Suprapubic skin (tissue), 4 donors: ENCODE data around the gene VAMP4. TPM values are rescaled to one million over a fixed set of nuclear protein-coding genes. Genes with fewer than 3 reads are reported as not detected.

ENCODE experiments used
- DNase-seq, 2 donors: peaks; one replicate each; pipeline ENCODE4 v3.0.0-alpha.2; 2019; ENCODE audit warnings: low spot score in 2 of 2
- H3K27ac ChIP-seq: fragments of 200-600 bp; sonication (generic); one replicate; pipeline ENCODE4 v1.5.1; 2019
- H3K27me3 ChIP-seq: fragments of 200-600 bp; sonication (generic); one replicate; pipeline ENCODE4 v1.5.1; 2019
- H3K36me3 ChIP-seq: fragments of 200-600 bp; sonication (generic); one replicate; pipeline ENCODE4 v1.5.1; 2019
- H3K4me1 ChIP-seq: fragments of 200-600 bp; sonication (generic); one replicate; pipeline ENCODE4 v1.5.1; 2019
- H3K4me3 ChIP-seq: fragments of 200-600 bp; sonication (generic); one replicate; pipeline ENCODE4 v1.5.1; 2019; ENCODE audit warnings: mild to moderate bottlenecking
- H3K9me3 ChIP-seq: fragments of 200-600 bp; sonication (generic); one replicate; pipeline ENCODE4 v1.5.1; 2019
- CTCF ChIP-seq, 2 donors: fragments of 200-600 bp in 1 of 2; fragments of 450-650 bp in 1 of 2; sonication (generic) in 1 of 2; IDR thresholded peaks; one replicate each; pipeline ENCODE4 v1.5.1; 2016 to 2019; ENCODE audit warnings: antibody characterized with exemption in 2 of 2, mild to moderate bottlenecking in 1 of 2, moderate library complexity in 1 of 2
- EP300 ChIP-seq: sonication (generic); formaldehyde crosslinking; IDR thresholded peaks from one replicate; pipeline ENCODE4 v1.6.1; 2017; ENCODE audit warnings: antibody characterized with exemption
- POLR2A ChIP-seq, 2 donors: fragments of 450-650 bp; IDR thresholded peaks; one replicate each; pipeline ENCODE4 v1.6.1; 2017; ENCODE audit warnings: antibody characterized with exemption in 2 of 2, mild to moderate bottlenecking in 2 of 2, moderate library complexity in 2 of 2
- POLR2AphosphoS5 ChIP-seq, 3 donors: sonication (generic); formaldehyde crosslinking; IDR thresholded peaks; one replicate each; pipeline ENCODE4 v1.6.1; 2017; ENCODE audit warnings: antibody characterized with exemption in 3 of 3
- WGBS: methylation state at CpG from one replicate; pipeline ENCODE4 v1.1.5; 2018; 5-methylcytosine and 5-hydroxymethylcytosine counted together
- total RNA-seq, 4 donors: library from RNA; depleted of rRNA; stranded (reverse); fragments of >200 nt; gene quantifications; one replicate each; pipeline ENCODE4 v1.1.0, GENCODE V29; 2016

Gene VAMP4
- total RNA-seq, 4 donors from 2014 or later, result 9.3 to 23.3 (median 10.7) TPM

DNA sequence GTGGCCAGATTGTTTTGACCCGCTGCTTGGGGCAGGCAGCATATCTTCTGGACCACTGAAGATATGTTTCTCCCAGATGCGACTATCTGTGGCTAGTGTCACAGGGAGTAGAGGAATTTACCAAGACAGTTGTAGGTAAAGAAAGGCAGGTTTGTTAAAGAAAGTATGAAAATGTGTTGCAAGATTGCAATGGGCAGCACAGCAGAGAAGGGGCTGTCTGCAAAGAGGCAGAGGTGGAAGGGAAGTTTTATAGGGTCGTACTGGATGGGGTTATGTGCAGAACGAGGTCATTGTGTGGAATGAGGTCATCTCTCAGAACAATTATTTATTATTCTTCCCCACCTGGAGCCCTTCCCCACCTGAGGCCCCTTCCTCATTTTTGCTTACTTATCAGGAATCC is 15.0 kb upstream of the VAMP4 start:
- no peaks in the 10 kb centered on the region for H3K27me3 ChIP-seq
- 90% methylated on average over 4 of the region's 4 CpGs for WGBS
- H3K4me1 ChIP-seq, result peaks cover 11% of the 10 kb centered on the region
- no peak for TF ChIP-seq CTCF (IDR thresholded peaks at IDR 0.05)
- no peak for TF ChIP-seq POLR2AphosphoS5 (IDR thresholded peaks at IDR 0.05)
- TF ChIP-seq EP300, result no peak
- no peak for TF ChIP-seq POLR2A (IDR thresholded peaks at IDR 0.05)
- H3K36me3 ChIP-seq, result no peaks in the 10 kb centered on the region
- H3K4me3 ChIP-seq, result no peak overlapping the region
- no peaks in the 10 kb centered on the region for H3K9me3 ChIP-seq
- H3K27ac ChIP-seq, result no peak overlapping the region
- DNase-seq, result no peak

DNA sequence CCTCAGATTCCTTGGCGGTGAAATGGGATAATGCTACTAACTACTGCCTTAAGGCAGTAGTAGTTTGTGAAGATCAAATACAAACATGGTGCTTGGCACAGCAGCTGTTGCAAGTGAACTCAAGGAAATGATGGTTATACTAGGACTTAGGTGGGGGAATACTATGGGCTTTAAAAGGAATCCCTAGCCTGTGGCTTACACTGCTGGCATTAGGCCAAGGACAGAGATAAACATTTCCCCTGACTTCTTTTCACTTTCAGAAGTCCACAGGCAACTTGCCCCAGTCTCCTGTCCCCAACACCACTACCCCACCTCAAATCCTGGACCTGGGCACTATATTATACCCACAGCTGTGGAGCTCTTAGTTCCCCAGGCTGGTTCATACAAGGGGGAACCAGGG is 13.1 kb upstream of the VAMP4 start:
- peaks cover 11% of the 10 kb centered on the region for H3K4me1 ChIP-seq
- 89% methylated on average over 1 of the region's 1 CpG for WGBS
- H3K4me3 ChIP-seq, result no peak overlapping the region
- H3K27me3 ChIP-seq, result no peaks in the 10 kb centered on the region
- H3K9me3 ChIP-seq, result no peaks in the 10 kb centered on the region
- TF ChIP-seq POLR2A (IDR thresholded peaks at IDR 0.05), result no peak
- no peak for TF ChIP-seq POLR2AphosphoS5 (IDR thresholded peaks at IDR 0.05)
- TF ChIP-seq EP300, result no peak
- no peak for TF ChIP-seq CTCF (IDR thresholded peaks at IDR 0.05)
- DNase-seq, result no peak
- peak overlapping the region; percentile 29 for H3K27ac ChIP-seq
- no peaks in the 10 kb centered on the region for H3K36me3 ChIP-seq

GRCh38 chr1:171754353-171754705 is 12.5 kb upstream of the VAMP4 start:
- WGBS, result 28% methylated on average over 4 of the region's 4 CpGs
- Histone ChIP-seq H3K27ac (peak overlapping the region; percentile 29), H3K9me3 (no peaks in the 10 kb centered on the region), H3K27me3 (no peaks in the 10 kb centered on the region), H3K4me3 (no peak overlapping the region), H3K36me3 (no peaks in the 10 kb centered on the region), H3K4me1 (peaks cover 11% of the 10 kb centered on the region)
- DNase-seq, result no peak
- no peak for TF ChIP-seq EP300

DNA sequence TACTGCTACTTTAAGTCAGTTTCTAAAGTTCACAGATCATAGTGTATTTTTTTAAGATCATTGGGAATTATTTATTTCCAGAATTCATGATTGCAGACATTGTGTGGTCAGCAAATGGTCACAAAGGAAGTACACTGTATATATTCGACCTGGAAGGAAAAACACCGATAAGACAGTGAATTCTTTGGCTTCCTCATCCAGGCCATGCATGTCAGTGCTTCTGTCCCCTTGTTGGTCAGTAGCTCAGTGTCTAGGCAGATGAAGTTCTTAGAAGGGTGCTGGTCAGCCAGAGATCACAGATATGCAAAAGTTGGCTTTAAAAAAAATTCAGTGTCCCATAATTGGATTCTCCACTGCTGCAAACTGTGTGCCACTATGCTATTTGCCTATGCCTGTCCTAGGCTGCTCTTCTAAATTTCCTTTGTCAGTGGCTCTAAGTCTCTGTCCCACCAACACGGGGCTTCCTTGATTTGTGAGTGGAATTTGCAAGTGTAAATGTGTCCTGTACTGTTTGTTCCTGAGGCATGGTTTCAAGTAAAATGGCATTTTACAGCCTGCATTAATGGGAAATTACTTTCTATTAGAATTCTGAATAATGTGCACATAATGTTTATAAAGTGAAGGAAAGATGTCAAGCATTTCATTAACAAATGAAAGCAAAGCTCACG is 12.0 kb upstream of the VAMP4 start:
- no peaks in the 10 kb centered on the region for H3K36me3 ChIP-seq
- WGBS, result 44% methylated on average over 4 of the region's 4 CpGs
- no peak for DNase-seq

DNA sequence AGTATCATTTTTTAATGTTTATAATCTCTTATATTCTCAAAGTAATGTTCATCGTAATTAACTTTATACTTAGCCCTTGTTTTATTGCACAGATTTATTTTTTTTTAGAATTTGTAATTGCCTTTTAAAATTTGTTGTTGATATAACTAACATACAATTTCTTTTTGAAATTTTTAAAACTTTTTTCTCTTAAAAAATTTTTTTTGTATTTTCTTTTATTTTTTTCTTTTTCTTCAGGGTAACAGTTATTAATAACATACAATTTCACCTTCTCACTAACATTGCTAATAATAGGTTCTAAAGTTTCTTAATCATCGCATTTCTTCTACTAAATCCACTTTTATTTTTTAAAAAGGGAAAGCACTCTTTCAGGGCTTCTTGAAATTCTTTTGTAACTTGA is 11.3 kb upstream of the VAMP4 start:
- 98% methylated on average over 2 of the region's 2 CpGs for WGBS
- Histone ChIP-seq H3K4me3 (no peak overlapping the region), H3K4me1 (peaks cover 11% of the 10 kb centered on the region), H3K27ac (no peak overlapping the region), H3K27me3 (no peaks in the 10 kb centered on the region), H3K9me3 (no peaks in the 10 kb centered on the region), H3K36me3 (no peaks in the 10 kb centered on the region)
- no peak for DNase-seq
- no peak for TF ChIP-seq POLR2AphosphoS5 (IDR thresholded peaks at IDR 0.05)
- no peak for TF ChIP-seq POLR2A (IDR thresholded peaks at IDR 0.05)
- no peak for TF ChIP-seq CTCF (IDR thresholded peaks at IDR 0.05)
- TF ChIP-seq EP300, result no peak

More for the DNA sequence above, 12.0 kb upstream of the VAMP4 start:
- TF ChIP-seq POLR2AphosphoS5 (IDR thresholded peaks at IDR 0.05) (no peak), POLR2A (IDR thresholded peaks at IDR 0.05) (no peak), EP300 (no peak), CTCF (IDR thresholded peaks at IDR 0.05) (no peak)
- Histone ChIP-seq H3K4me3 (no peak overlapping the region), H3K9me3 (no peaks in the 10 kb centered on the region), H3K27me3 (no peaks in the 10 kb centered on the region), H3K27ac (peak overlapping the region; percentile 29), H3K4me1 (peaks cover 11% of the 10 kb centered on the region)

GRCh38 chr1:171751221-171751620 is 9.4 kb upstream of the VAMP4 start:
- TF ChIP-seq POLR2A (IDR thresholded peaks at IDR 0.05) (no peak), CTCF (IDR thresholded peaks at IDR 0.05) (no peak), EP300 (no peak), POLR2AphosphoS5 (IDR thresholded peaks at IDR 0.05) (no peak)
- H3K4me1 ChIP-seq, result peaks cover 11% of the 10 kb centered on the region
- H3K9me3 ChIP-seq, result no peaks in the 10 kb centered on the region
- no peak overlapping the region for H3K4me3 ChIP-seq
- no peak overlapping the region for H3K27ac ChIP-seq
- no peak for DNase-seq
- no peaks in the 10 kb centered on the region for H3K27me3 ChIP-seq
- WGBS, result 96% methylated on average over 6 of the region's 6 CpGs
- H3K36me3 ChIP-seq, result no peaks in the 10 kb centered on the region
